ENCODE results near the gene NEURL1B.
"Not testable (repeated sequence)": the region's sequence is repeated elsewhere in the genome, so short reads cannot be mapped to it uniquely, and the experiment has no call there.

DNA sequence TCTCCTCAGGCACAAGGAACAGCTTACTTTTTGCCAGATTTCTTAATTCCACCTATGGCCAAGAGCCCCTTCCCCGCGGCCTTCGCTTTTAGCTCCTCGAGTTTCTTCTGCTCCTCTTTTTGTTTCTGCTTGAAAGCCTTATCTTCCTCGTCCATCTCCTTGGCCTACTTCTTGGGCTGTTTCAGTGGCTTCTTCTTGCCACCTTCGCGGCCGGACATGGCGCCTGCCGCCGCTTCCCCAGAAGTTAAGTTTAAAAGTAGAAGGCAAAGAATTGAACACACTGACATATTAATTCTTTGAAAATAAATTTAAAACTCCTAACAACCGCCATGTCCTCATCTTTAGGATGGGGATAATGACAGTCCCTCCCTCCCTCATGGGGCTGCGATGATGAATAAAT lies 15.4 kb downstream of the NEURL1B start:
- not testable (repeated sequence) for TF ChIP-seq POLR2A, POLR2AphosphoS5 (IDR thresholded peaks at IDR 0.05)
- TF ChIP-seq, protein P1, sequence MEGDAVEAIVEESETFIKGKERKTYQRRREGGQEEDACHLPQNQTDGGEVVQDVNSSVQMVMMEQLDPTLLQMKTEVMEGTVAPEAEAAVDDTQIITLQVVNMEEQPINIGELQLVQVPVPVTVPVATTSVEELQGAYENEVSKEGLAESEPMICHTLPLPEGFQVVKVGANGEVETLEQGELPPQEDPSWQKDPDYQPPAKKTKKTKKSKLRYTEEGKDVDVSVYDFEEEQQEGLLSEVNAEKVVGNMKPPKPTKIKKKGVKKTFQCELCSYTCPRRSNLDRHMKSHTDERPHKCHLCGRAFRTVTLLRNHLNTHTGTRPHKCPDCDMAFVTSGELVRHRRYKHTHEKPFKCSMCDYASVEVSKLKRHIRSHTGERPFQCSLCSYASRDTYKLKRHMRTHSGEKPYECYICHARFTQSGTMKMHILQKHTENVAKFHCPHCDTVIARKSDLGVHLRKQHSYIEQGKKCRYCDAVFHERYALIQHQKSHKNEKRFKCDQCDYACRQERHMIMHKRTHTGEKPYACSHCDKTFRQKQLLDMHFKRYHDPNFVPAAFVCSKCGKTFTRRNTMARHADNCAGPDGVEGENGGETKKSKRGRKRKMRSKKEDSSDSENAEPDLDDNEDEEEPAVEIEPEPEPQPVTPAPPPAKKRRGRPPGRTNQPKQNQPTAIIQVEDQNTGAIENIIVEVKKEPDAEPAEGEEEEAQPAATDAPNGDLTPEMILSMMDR (IDR thresholded peaks at IDR 0.05 in 8 of 11, conservative IDR thresholded peaks at IDR 0.05 in 3 of 11), result not testable (repeated sequence)

Measured in spleen (tissue), 7 donors.